ENCODE data around the gene CACUL1.
"Not testable (repeated sequence)": the region's sequence is repeated elsewhere in the genome, so short reads cannot be mapped to it uniquely, and the experiment has no call there.

The CACUL1 gene

DNA sequence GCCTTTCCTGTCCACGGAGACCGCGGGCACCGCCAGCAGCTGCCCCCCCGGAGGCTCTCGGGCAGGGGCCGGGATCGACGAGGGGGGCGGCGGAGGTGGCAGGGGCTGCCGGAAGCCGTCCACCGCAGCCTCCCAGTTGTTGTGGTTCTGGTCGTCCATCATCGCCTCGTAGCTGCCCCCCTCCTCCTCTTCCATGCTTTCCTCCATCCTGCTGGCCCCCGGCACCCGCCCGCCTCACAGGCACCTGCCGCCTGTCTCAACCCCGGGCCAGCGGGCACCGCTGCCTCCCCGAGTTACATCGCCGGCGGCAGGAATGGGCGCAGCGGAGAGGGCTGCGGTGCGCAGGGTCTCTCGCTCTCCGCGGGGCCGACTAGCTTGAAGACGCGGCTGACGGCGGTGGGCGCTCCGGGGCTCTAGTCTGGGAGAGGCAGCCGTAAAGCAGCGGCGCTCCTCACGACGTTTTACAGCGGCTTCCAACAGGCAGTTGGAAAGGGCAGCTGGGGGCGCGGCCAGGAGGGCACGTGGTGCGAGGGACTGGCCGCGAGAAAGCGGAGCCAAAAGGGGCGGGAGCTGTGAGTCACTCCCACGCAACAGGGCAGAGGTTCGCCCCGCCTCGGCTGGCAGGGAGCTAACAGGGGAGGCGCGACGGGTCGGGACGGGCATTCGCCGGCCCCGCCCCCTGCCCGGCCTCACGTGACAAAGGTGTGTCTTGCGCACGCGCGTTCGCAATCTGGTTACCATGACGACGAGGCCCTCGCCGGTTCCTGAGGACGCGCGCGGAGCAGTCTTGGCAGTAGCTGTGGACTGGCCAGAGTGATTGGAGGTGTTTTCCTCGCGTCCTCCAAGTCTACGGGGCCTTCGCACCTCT is at the start of gene CACUL1:
Gene CACUL1, minus strand, starts transcription at position 415 of the 868 bp plus-strand sequence. Its CDS starts 208 bp downstream, at position 207.
- DNase-seq = peak; percentile 100

DNA sequence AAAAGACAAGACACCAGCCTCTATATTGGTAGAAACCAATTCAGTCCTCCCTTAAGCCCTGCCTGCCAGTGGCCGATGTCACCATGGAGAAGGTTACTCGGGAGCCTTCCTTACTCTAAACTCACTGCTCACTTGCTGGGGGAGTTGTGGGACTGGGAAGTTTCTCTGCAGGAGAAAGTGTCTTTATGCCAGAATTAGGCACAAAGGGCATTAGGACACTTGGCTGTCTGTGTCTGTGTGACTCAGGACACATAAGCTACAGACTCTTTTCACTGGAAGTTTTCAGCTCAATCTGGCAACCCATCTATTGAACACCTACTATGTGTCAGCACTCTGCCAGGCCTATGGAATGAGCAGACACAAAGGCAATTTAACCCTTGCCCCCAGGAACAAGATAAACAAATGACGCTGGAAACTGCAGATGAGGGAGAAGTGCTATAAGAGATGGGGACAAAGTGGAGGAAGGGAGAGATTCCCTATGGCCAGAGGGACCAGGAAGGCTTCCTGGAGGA is 49.5 kb upstream of the CACUL1 start:
- no peak for DNase-seq

DNA sequence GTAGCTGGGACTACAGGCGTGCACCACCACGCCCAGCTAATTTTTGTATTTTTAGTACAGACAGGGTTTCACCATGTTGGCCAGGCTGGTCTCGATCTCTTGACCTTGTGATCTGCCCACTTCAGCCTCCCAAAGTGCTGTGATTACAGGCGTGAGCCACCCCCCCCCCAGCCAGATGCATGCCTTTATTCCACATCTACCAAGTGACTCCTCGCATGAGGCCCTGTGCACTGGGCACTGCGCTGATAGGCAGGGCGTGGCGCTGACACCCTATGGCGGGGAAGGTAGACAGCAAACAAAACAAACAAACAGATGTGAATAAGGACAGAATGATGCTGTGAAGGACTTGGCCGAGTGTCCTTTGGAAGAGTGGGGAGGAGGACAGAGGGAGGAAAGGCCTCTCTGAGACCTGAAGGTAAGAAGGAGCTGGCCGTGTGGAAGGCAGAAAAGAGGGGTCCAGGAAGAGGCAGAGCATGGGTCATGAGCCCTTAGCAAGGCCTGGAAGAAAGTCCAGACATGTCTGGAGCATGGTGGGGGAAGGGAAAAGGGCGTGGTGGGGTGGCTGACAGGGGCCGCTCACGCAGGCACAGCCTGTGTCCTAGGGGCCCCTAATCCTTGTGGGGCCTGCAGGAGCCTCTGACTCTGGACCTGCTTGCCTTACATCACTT is 47.5 kb upstream of the CACUL1 start:
- DNase-seq = no peak

DNA sequence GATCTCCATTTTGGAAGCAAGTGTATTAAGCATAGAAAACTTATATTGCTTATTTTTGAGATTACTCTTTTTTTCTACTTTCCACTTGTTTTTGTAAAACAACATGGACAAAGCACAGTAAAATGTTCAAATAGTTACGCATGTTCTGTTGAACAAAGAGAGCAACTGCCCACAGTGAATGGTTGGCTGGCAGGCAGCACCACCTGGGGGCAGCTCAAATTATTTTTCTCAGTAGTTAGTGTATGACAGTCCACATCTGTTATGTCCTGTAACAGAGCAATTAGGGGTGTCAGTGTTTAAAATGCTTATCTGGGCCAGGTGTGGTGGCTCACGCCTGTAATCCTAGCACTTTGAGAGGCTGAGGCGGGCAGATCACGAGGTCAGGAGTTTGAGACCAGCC is 46.1 kb upstream of the CACUL1 start:
- DNase-seq = peak; percentile 13

DNA sequence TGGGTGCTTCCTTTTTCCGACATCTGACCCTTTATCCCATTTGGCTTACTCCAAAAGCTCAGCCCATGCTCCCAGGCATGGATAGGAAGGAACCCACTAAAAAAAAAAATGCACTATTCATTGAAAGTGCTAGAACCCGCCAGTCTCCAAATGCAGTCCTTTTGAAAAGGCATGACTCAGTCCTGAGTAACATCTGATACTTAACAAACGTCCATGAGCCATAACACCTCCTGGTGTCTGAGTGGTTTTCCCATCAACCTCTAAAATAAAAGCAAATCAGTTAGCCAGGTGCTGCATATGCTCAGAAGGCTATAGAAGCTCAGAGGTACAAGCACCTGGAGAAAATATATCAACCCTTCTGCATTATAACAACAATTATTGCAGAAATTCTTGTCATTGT is 45.0 kb upstream of the CACUL1 start:
- DNase-seq = no peak

DNA sequence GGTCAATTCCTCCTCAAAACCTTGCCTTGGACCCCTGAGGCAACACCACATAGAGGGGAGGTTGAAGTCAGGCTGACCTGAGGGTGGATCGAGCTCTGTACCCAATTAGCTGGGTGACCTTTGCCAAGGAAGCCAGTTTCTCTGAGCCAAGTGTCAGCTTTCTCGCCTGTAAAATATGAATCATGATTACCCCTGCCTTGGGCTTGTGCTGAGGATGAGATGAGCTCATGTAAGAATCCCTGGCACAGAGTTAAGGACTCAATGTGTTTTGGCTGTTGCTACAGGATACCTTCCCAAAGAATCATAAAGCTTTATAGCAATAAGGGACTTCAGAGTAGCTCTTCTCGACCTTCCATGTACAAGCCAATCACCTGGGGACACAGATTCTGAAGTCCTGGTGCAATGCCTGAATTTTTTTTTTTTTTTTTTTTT is 43.5 kb upstream of the CACUL1 start:
- no peak for DNase-seq

DNA sequence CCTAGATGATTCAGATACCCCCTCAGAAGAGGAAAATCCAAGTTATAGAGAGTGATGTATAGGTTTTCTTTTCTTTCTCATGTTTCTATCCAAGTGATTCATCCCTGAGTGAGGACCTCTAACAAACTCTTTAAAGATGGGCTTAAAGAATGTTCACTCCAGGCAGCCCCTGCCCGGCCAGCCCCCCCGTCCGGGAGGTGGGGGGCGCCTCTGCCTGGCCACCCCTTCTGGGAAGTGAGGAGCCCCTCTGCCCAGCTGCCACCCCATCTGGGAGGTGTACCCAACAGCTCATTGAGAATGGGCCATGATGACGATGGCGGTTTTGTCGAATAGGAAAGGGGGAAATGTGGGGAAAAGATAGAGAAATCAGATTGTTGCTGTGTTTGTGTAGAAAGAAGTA is 40.2 kb upstream of the CACUL1 start:
- not testable (repeated sequence) for DNase-seq

DNA sequence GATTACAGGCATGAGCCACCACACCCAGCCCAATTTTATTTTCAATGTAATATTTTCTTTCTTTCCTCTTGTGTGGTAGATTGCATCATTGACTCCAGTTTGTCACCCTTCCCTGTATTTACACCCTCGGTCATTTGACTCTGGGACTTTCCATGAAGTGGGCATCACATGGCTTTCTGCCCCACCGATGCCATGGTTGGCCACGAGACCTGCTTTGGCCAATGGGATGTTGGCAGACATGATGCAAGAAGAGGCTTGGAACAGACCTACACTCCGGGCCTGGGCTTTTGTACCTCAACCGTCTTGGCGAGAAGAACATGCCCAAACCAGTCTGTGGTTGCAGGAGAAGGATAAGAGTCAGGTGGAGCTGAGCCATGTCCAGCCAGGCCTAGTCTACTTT is 38.8 kb upstream of the CACUL1 start:
- DNase-seq = no peak

DNA sequence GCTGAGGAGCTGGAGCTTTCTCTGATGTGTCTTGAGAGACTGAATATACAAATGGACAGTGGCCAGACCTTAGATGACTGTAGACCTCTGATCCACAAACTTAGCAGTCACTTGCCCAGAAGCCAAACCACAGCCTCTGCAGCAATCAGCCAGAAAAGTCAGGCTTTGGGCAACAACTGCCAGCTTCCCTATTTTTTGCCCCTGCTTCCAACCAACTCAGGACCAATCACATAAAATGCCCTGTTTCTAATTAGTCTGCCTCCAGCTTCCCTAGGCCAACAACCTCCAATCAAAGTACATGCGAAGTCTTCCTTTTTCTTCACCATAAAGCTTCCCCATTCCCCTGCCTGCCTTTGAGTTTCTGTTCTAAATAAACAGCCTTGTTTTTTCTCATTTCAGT is 37.8 kb upstream of the CACUL1 start:
- DNase-seq = no peak

DNA sequence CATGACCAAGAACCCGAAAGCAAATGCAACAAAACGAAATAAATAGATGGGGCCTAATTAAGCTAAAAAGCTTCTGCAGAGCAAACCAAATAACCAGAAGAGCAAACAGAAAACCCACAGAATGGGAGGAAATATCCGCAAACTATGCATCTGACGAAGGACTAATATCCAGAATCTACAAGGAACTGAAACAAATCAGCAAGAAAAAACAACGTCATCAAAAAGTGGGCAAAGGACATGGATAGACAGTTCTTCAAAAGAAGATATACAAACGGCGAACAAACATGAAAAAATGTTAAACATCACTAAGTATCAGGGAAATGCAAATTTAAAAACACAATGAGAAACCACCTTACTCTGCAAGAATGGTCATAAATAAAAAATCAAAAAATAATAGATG is 35.3 kb upstream of the CACUL1 start:
- no peak for DNase-seq

DNA sequence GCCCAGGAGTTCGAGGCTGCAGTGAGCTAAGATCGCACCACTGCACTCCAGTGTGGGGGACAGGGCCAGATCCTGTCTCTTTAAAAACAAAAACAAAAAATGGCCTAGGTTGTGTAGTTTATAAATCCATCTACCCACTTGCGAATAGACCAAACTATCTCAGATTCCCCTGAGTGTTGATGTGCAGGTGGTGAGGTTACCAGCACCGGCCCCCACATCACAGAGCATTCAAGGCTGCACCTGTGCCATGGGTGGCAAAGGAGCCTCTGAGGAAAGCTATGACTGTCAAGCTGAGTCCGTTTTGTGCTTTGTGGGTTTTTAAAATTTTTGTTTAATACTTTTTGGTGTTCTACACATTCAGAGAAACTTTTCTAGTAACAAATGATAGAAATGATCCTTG is 30.8 kb upstream of the CACUL1 start:
- DNase-seq = no peak

DNA sequence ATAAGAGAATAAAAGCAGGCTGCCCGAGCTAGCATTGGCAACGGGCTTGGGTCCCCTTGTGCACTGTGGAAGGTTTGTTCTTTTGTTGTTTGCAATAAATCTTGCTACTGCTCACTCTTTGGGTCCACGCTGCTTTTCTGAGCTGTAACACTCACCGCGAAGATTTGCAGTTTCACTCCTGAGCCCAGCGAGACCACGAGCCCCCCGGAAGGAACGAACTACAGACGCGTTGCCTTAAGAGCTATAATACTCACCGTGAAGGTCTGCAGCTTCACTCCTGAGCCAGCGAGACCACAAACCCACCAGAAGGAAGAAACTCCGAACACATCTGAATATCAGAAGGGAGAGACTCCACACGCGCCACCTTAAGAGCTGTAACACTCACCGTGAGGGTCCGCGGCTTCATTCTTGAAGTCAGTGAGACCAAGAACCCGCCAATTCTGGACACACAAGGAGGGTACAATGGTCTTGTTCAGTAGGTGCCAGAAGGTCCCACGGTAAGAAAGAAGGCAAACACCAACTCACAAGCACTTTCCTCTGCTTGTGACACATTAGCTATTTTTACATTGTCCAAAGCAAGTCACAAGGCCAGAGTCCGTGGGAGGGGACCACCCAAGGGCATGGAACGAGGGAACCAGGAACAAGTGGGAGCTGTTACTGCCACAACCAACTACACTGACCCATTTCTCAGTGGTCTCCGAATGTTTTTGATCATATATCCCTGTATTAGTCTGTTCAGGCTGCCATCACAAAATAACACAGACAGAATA is 29.2 kb upstream of the CACUL1 start:
- no peak for DNase-seq

DNA sequence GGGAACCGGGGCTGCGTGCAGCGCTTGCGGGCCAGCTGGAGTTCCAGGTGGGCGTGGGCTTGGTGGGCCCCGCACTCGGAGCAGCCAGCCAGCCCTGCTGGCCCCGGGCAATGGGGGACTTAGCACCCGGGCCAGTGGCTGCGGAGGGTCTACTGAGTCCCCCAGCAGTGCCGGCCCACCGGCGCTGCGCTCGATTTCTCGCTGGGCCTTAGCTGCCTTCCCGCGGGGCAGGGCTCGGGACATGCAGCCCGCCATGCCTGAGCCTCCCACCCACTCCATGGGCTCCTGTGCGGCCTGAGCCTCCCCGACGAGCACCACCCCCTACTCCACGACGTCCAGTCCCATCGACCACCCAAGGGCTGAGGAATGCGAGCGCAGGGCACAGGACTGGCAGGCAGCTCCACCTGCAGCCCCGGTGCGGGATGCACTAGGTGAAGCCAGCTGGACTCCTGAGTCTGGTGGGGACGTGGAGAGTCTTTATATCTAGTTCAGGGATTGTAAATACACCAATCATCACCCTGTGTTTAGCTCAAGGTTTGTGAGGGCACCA is 28.2 kb upstream of the CACUL1 start:
- DNase-seq = not testable (repeated sequence)

DNA sequence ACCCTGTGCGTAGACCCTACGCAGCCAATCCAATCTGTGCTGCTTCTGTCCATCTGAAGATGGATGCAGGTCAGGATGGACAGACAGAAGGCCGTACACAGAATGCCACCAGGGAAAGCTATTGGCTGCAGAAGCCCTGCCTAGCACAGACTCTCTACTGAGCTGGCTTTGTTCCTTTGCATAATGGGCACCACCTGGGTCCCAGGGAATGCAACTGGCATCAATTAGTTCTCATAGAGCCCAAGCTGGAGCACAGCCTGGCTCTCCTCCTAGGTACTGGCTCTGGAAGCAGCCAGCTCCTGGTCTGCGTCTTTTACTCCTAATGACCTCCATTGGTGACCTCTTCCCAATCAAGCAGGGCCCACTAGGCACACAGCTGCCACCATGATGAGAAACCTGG is 26.8 kb upstream of the CACUL1 start:
- no peak for DNase-seq

DNA sequence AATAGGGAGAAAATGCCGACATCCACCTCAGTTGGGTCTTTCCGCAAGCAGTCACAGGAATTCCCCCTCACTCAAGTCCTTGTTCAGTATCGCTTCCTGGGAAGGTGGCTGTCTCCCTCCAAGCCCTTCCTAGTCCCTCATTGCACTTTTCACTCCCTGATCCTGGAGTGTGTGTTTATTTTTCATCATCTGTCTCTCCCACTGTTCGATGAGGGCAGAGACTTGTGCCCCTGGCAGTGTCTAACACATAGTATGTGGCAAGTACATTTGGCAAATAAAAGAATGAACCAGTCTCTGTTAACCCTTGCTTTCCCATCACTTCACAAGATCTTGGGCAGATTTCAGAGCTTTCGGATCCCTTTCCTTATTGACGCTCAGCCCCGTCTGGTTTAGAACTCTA is 24.0 kb upstream of the CACUL1 start:
- DNase-seq = no peak

DNA sequence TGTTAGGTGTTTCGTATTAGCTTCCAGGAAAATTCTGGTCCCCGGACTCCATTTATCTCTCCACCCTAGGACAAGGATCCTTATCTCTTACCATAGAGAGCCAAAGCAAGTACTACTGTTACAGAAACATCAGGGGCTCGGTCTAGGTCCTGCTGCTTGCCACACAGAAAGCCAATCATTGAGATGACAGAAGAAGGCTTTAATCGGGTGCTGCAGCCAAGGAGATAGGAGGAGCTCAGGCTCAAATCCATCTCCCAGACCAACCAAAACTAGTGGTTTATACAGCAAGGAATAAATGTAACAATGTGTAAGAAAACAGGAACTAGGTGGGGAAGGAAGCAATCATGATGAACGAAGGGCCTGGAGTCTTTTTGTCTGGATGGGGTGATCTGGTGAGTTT is 22.2 kb upstream of the CACUL1 start:
- DNase-seq = no peak

DNA sequence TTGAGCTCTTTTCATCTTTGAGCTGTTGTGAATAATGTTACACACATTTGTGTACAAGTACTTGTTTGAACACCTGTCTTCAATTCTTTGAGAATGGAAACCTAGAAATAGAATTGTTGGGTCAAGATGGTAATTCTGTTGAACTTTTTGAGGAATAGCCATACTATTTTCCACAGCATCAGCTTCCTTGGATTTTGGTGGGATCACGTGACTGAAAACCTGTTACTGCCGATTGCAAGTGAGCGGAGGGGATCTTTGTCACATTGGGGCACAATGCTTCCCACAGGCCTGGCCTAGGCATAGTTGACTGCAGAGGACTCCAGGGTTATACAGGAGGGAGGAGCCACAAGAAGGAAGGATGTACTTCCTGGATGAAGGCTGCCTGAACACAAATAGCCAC is 21.3 kb upstream of the CACUL1 start:
- no peak for DNase-seq

DNA sequence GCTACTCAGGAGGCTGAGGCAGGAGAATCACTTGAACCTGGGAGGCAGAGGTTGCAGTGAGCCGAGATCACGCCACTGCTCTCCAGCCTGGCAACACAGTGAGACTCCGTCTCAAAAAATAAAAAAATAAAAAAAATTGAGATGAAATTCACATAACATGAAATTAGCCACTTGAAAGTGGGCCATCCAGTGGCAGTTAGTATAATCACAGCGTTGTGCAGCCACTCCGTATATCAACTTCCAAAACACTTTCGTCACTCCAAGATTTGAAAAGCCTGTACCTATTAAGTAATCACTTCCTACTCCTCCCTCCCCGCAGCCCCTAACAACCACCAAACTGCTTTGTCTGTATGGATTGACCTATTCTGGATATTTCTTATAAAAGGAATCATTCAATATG is 20.7 kb upstream of the CACUL1 start:
- DNase-seq = no peak

DNA sequence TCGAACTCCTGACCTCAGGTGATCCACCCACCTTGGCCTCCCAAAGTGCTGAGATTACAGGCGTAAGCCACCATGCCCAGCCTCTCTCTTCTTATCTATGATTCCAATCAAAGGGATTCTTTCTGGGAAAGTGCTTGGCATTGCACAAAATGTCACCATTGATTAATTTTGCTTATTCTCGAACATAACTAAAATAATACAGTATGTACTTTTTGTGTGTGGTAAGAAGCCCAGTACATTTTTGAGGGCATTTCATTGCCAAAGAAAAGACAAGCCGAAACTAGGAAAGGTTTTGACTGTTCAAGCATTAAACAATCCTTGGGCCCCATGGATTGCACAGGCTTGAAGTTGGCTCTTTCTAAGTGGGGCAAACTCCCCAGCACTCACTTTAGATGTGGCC is 18.3 kb upstream of the CACUL1 start:
- DNase-seq = no peak

DNA sequence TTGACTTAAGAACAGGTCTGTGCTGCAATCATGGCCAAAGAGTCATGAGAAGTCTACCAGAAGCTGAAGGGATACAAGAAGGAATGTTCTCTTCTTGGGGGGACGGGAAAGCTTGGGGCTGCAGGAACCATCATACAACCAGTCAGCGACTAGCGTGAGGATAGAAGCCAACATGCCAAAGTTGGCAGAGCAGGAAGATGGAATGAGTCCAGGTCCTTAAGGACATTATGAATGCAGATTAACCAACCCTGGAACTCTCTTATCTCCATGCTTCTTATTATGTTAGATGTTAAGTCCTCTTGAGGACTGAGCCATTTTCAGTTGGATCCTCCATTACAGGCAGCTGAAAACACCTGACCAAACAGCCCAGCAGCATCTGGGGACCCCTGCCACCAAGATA is 17.2 kb upstream of the CACUL1 start:
- no peak for DNase-seq

DNA sequence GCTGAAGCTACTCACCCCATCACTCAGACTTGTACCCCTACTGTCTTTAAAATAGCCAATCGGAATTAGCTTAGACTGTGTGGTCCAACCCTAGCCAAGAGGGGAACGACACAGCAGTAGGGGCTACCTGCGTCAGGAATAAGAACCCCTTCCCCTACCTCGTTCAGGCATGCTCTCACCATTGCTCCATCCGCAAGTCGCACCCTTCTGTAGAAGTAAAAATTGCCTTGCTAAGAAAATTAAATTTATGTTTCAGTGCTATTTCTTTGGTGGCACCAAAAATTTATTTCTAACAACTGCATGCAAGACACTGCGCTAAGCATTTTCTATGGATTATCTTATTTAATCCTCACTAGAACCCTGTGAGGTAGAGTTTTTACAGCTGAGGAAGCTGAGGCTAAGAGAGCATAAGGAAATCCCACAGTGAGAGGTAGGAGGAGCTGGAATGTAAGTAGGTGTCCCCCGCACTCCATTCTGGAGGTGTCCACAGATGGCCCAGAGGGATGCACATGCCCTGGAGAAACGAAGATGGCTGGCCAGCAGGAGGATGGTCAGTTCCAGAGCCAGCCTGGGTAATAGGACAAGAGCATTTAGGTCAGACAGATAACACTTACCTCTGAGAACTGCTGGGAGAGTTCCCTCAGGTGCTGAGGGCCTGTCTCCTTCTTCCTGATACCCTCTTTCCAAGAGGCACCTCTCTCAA is 15.3 kb upstream of the CACUL1 start:
- no peak for DNase-seq

Data from activated CD4-positive, alpha-beta T cell treated with anti-CD3 and anti-CD28 coated beads for 48 hours (primary cell).